Gastroesophageal sphincter (tissue), 3 donors: ENCODE results near the gene ZBTB20.

Experiments used
- EP300 ChIP-seq: sonication (generic); formaldehyde crosslinking; IDR thresholded peaks from one replicate; pipeline ENCODE4 v1.6.1; 2017; ENCODE audit warnings: antibody characterized with exemption, mild to moderate bottlenecking
- TF ChIP-seq, protein P1 (sequence below), 4 experiments: fragments of 200-600 bp in 2 of 4; fragments of 450-650 bp in 2 of 4; sonication (generic) in 1 of 4; IDR thresholded peaks; one replicate each; pipeline ENCODE4 v1.5.1; 2017 to 2019; ENCODE audit warnings: antibody characterized with exemption in 4 of 4, mild to moderate bottlenecking in 2 of 4, moderate library complexity in 2 of 4

DNA sequence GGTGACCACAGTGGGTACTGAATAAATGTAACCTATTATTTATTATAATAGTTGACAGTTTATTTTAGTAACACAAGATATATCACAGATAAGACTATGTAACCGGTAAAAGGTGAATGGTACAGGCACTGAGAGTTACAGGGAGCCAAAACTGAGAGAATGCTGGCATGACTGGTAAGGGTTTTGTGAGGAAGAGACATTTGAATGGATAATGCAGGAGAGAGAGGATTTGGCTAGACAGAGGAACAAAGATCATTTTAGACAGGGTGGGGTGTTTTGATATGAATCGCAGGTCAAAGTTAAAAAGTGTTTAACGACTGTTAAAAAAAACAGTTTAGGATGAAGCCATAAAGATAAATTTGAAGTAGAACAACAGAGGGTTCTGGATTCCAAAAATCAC is 421.1 kb downstream of the ZBTB20 start:
- no peak for TF ChIP-seq EP300
- TF ChIP-seq, protein P1, sequence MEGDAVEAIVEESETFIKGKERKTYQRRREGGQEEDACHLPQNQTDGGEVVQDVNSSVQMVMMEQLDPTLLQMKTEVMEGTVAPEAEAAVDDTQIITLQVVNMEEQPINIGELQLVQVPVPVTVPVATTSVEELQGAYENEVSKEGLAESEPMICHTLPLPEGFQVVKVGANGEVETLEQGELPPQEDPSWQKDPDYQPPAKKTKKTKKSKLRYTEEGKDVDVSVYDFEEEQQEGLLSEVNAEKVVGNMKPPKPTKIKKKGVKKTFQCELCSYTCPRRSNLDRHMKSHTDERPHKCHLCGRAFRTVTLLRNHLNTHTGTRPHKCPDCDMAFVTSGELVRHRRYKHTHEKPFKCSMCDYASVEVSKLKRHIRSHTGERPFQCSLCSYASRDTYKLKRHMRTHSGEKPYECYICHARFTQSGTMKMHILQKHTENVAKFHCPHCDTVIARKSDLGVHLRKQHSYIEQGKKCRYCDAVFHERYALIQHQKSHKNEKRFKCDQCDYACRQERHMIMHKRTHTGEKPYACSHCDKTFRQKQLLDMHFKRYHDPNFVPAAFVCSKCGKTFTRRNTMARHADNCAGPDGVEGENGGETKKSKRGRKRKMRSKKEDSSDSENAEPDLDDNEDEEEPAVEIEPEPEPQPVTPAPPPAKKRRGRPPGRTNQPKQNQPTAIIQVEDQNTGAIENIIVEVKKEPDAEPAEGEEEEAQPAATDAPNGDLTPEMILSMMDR (IDR thresholded peaks at IDR 0.05) = no peak
